WI38 (cell line): Measurements from ENCODE around the gene PLEKHG5.
A peak's percentile ranks its signal among the peaks of the same experiment; 100 is the strongest.
"Not testable (repeated sequence)": the region's sequence is repeated elsewhere in the genome, so short reads cannot be mapped to it uniquely, and the experiment has no call there.

Experiments
- H3K4me3 ChIP-seq: 2 replicates; pipeline ENCODE4 v1.5.1; 2011; ENCODE audit warnings: low read depth, mild to moderate bottlenecking, control low read depth, low read length
- CTCF ChIP-seq: IDR thresholded peaks from 2 replicates; pipeline ENCODE4 v1.5.1; 2012; ENCODE audit warnings: low read depth, mild to moderate bottlenecking, control low read depth, low read length

Gene PLEKHG5

GRCh38 chr1:6444377-6444776 lies 47.1 kb downstream of the PLEKHG5 start:
- no peak overlapping the region for H3K4me3 ChIP-seq
- no peak for TF ChIP-seq CTCF

GRCh38 chr1:6443339-6444115 lies 47.9 kb downstream of the PLEKHG5 start:
- no peak overlapping the region for H3K4me3 ChIP-seq
- TF ChIP-seq CTCF = no peak

GRCh38 chr1:6441586-6441985 lies 49.9 kb downstream of the PLEKHG5 start:
- H3K4me3 ChIP-seq = no peak overlapping the region
- TF ChIP-seq CTCF = no peak

- TF ChIP-seq CTCF = no peak
- no peak overlapping the region for H3K4me3 ChIP-seq
Observed at GRCh38 chr1:6440198-6441126, 51.0 kb downstream of the PLEKHG5 start.

GRCh38 chr1:6438047-6438525 lies 53.4 kb downstream of the PLEKHG5 start:
- H3K4me3 ChIP-seq = no peak overlapping the region
- TF ChIP-seq CTCF = peak; percentile 94

- H3K4me3 ChIP-seq = not testable (repeated sequence)
Observed at GRCh38 chr1:6437012-6437700, 54.3 kb downstream of the PLEKHG5 start.

- not testable (repeated sequence) for H3K4me3 ChIP-seq
Observed at GRCh38 chr1:6436277-6436676, 55.2 kb downstream of the PLEKHG5 start.

- no peak overlapping the region for H3K4me3 ChIP-seq
- no peak for TF ChIP-seq CTCF
Observed at GRCh38 chr1:6435547-6435946, 55.9 kb downstream of the PLEKHG5 start.
